AG10803 (cell line): ENCODE results near the gene NHS.
A peak's percentile ranks its signal among the peaks of the same experiment; 100 is the strongest.

ENCODE experiments used
- DNase-seq: peaks from one replicate; pipeline ENCODE4 v3.0.0; 2010; ENCODE audit warnings: low read depth
- H3K4me3 ChIP-seq: 2 replicates; pipeline ENCODE4 v1.5.1; 2011; ENCODE audit warnings: mild to moderate bottlenecking, low read length, control low read depth
- CTCF ChIP-seq: conservative IDR thresholded peaks from 2 replicates; pipeline ENCODE4 v1.5.1; 2011; ENCODE audit warnings: mild to moderate bottlenecking, low read length, control low read depth, inconsistent platforms

The NHS gene

GRCh38 chrX:17531500-17531899 lies 156.5 kb downstream of the NHS start:
- no peak for TF ChIP-seq CTCF
- no peak for DNase-seq
- no peak overlapping the region for H3K4me3 ChIP-seq

- no peak overlapping the region for H3K4me3 ChIP-seq
- TF ChIP-seq CTCF, result peak; percentile 43
- no peak for DNase-seq
Measured at GRCh38 chrX:17535229-17535628, 160.2 kb downstream of the NHS start.

GRCh38 chrX:17537723-17538243 lies 162.8 kb downstream of the NHS start:
- TF ChIP-seq CTCF, result no peak
- DNase-seq, result no peak
- no peak overlapping the region for H3K4me3 ChIP-seq

GRCh38 chrX:17542123-17542522 lies 167.1 kb downstream of the NHS start:
- no peak for TF ChIP-seq CTCF
- H3K4me3 ChIP-seq, result no peak overlapping the region
- DNase-seq, result no peak

GRCh38 chrX:17544821-17545220 lies 169.8 kb downstream of the NHS start:
- TF ChIP-seq CTCF, result no peak
- DNase-seq, result no peak
- no peak overlapping the region for H3K4me3 ChIP-seq

- no peak for TF ChIP-seq CTCF
- no peak overlapping the region for H3K4me3 ChIP-seq
- DNase-seq, result no peak
Measured at GRCh38 chrX:17546356-17546755, 171.4 kb downstream of the NHS start.

DNA sequence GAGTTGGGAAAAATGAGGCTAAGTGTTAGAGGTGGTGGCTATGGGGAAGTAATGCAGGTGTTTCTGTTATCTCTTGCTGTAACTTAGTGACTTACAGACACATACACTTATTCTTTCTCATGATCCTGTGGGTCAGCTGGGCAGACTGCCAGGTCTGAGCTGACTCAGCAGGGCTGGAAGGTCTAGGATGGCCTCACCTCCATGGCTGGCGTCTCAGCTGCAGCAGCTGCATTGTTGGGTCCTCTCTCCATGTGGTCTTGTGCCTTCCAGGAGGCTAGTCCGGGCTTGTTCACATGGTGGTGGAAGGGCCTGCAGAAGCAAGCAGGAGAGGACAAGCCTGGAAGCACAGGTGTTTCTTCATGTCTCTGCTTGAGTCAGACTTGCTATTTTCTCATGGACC lies 172.7 kb downstream of the NHS start:
- no peak for TF ChIP-seq CTCF
- no peak overlapping the region for H3K4me3 ChIP-seq
- peak; percentile 77 for DNase-seq
